H9 (cell line): ENCODE results near the gene KCNMB2. TPM values are rescaled to one million over a fixed set of nuclear protein-coding genes. Genes with fewer than 3 reads are reported as not detected.
A peak's percentile ranks its signal among the peaks of the same experiment; 100 is the strongest.

Source experiments
- DNase-seq: peaks from one replicate; pipeline ENCODE4 v3.0.0-alpha.2; 2017
- H2AFZ ChIP-seq: one replicate; pipeline ENCODE4 v1.6.1; 2013; ENCODE audit warnings: mild to moderate bottlenecking, low read length, control low read depth, moderate library complexity
- H2AK5ac ChIP-seq: 2 replicates; pipeline ENCODE4 v1.6.1; 2013; ENCODE audit warnings: low read length, control low read depth, mixed read lengths; ENCODE audit not compliant: insufficient read length
- H2BK120ac ChIP-seq: one replicate; pipeline ENCODE4 v1.6.1; 2013; ENCODE audit warnings: low read depth, mild to moderate bottlenecking, low read length, control low read depth, inconsistent platforms; ENCODE audit not compliant: poor library complexity, severe bottlenecking
- H2BK12ac ChIP-seq: 2 replicates; pipeline ENCODE4 v1.6.1; 2013; ENCODE audit warnings: low read length, control low read depth, mixed read lengths, low read depth; ENCODE audit not compliant: insufficient read length
- H2BK15ac ChIP-seq: 2 replicates; pipeline ENCODE4 v1.6.1; 2013; ENCODE audit warnings: low read depth, low read length, control low read depth
- H2BK20ac ChIP-seq: one replicate; pipeline ENCODE4 v1.6.1; 2013; ENCODE audit warnings: low read depth, mild to moderate bottlenecking, low read length, control low read depth, inconsistent platforms; ENCODE audit not compliant: poor library complexity, severe bottlenecking
- H2BK5ac ChIP-seq: 2 replicates; pipeline ENCODE4 v1.6.1; 2013; ENCODE audit warnings: low read length, control low read depth, mixed read lengths; ENCODE audit not compliant: insufficient read length
- H3K14ac ChIP-seq: 2 replicates; pipeline ENCODE4 v1.6.1; 2013; ENCODE audit warnings: low read length, control low read depth; ENCODE audit not compliant: insufficient read depth
- H3K18ac ChIP-seq: 2 replicates; pipeline ENCODE4 v1.6.1; 2013; ENCODE audit warnings: low read depth, mild to moderate bottlenecking, mixed read lengths, low read length, control low read depth; ENCODE audit not compliant: insufficient read length
- H3K23ac ChIP-seq: 2 replicates; pipeline ENCODE4 v1.6.1; 2013; ENCODE audit warnings: low read length, control low read depth, mixed read lengths, low read depth; ENCODE audit not compliant: insufficient read length
- H3K23me2 ChIP-seq: 2 replicates; pipeline ENCODE4 v1.6.1; 2013; ENCODE audit warnings: low read depth, mild to moderate bottlenecking, mixed read lengths, low read length, control low read depth; ENCODE audit not compliant: insufficient read length, poor library complexity, severe bottlenecking
- H3K27ac ChIP-seq: 2 replicates; pipeline ENCODE4 v1.5.1; 2013; ENCODE audit warnings: low read length, control low read depth, mixed read lengths, low read depth; ENCODE audit not compliant: insufficient read length
- H3K27me3 ChIP-seq: 2 replicates; pipeline ENCODE4 v1.6.1; 2013; ENCODE audit warnings: low read length, control low read depth, inconsistent platforms; ENCODE audit not compliant: insufficient read depth
- H3K4ac ChIP-seq: 2 replicates; pipeline ENCODE4 v1.6.1; 2013; ENCODE audit warnings: low read depth, mild to moderate bottlenecking, control low read depth, inconsistent platforms, low read length, moderate library complexity
- H3K4me1 ChIP-seq: 2 replicates; pipeline ENCODE4 v1.6.1; 2013; ENCODE audit warnings: low read length, control low read depth, inconsistent platforms; ENCODE audit not compliant: insufficient read depth
- H3K4me2 ChIP-seq: 2 replicates; pipeline ENCODE4 v1.6.1; 2013; ENCODE audit warnings: low read length, control low read depth, mixed read lengths; ENCODE audit not compliant: insufficient read length, insufficient read depth
- H3K56ac ChIP-seq: 2 replicates; pipeline ENCODE4 v1.6.1; 2013; ENCODE audit warnings: low read depth, mild to moderate bottlenecking, mixed read lengths, low read length, control low read depth; ENCODE audit not compliant: insufficient read length
- H3K79me1 ChIP-seq: 2 replicates; pipeline ENCODE4 v1.6.1; 2013; ENCODE audit warnings: low read depth, mild to moderate bottlenecking, moderate library complexity, low read length, control low read depth, inconsistent platforms; ENCODE audit not compliant: insufficient read depth, poor library complexity, severe bottlenecking
- H3K79me2 ChIP-seq: 2 replicates; pipeline ENCODE4 v1.6.1; 2013; ENCODE audit warnings: low read length, control low read depth, inconsistent platforms; ENCODE audit not compliant: insufficient read depth
- H3K9ac ChIP-seq: 2 replicates; pipeline ENCODE4 v1.6.1; 2013; ENCODE audit warnings: low read length, control low read depth, mixed read lengths; ENCODE audit not compliant: insufficient read length; ENCODE audit errors: extremely low read depth
- H3K9me3 ChIP-seq: one replicate; pipeline ENCODE4 v1.6.1; 2013; ENCODE audit warnings: low read depth, low read length, inconsistent platforms; ENCODE audit not compliant: control insufficient read depth
- H3T11ph ChIP-seq: one replicate; pipeline ENCODE4 v1.6.1; 2013; ENCODE audit warnings: mild to moderate bottlenecking, low read length, control low read depth, inconsistent platforms
- H4K20me1 ChIP-seq: one replicate; pipeline ENCODE4 v1.6.1; 2013; ENCODE audit not compliant: control insufficient read depth, insufficient read length, insufficient read depth
- H4K5ac ChIP-seq: 2 replicates; pipeline ENCODE4 v1.6.1; 2013; ENCODE audit warnings: low read depth, mild to moderate bottlenecking, mixed read lengths, low read length, control low read depth; ENCODE audit not compliant: insufficient read length
- H4K8ac ChIP-seq: replicated peaks from 2 replicates; pipeline ENCODE4 v1.6.1; 2013; ENCODE audit warnings: low read length, control low read depth, mixed read lengths, low read depth; ENCODE audit not compliant: insufficient read length
- H4K91ac ChIP-seq: 2 replicates; pipeline ENCODE4 v1.6.1; 2013; ENCODE audit warnings: low read depth, mild to moderate bottlenecking, moderate library complexity, mixed read lengths, low read length, control low read depth; ENCODE audit not compliant: insufficient read length
- H3K27ac Mint-ChIP-seq, 3 experiments: 2 replicates in 2 of 3; 3 replicates in 1 of 3; pipeline ENCODE4 v1.8.0; 2020 to 2021; ENCODE audit warnings: mixed read lengths in 3 of 3, mild to moderate bottlenecking in 1 of 3, moderate library complexity in 1 of 3
- H3K27me3 Mint-ChIP-seq: 2 replicates; pipeline ENCODE4 v1.8.0; 2021; ENCODE audit warnings: low read depth, mild to moderate bottlenecking, moderate library complexity, mixed read lengths
- H3K36me3 Mint-ChIP-seq, 3 experiments: 2 replicates in 2 of 3; 3 replicates in 1 of 3; pipeline ENCODE4 v1.8.0; 2020 to 2021; ENCODE audit warnings: low read depth in 3 of 3, mixed read lengths in 3 of 3; ENCODE audit not compliant: insufficient read depth in 1 of 3
- H3K4me1 Mint-ChIP-seq, 2 experiments: 2 replicates each; pipeline ENCODE4 v1.8.0; 2020; ENCODE audit warnings: mixed read lengths in 2 of 2
- H3K4me3 Mint-ChIP-seq, 2 experiments: 2 replicates in 1 of 2; 3 replicates in 1 of 2; pipeline ENCODE4 v1.8.0; 2020 to 2021; ENCODE audit warnings: mild to moderate bottlenecking in 2 of 2, mixed read lengths in 2 of 2, moderate library complexity in 1 of 2
- H3K9me3 Mint-ChIP-seq, 2 experiments: 2 replicates in 1 of 2; 3 replicates in 1 of 2; pipeline ENCODE4 v1.8.0; 2020; ENCODE audit warnings: mild to moderate bottlenecking in 2 of 2, mixed read lengths in 2 of 2, moderate library complexity in 1 of 2
- WGBS: extraction: QIAGEN DNeasy Blood & Tissue Kit; methylation state at CpG from one replicate; pipeline ENCODE4 v1.1.7; 2013; ENCODE audit warnings: missing lambda C conversion rate, low lambda C conversion rate, mixed read lengths; ENCODE audit not compliant: insufficient read length; ENCODE audit errors: extremely low coverage; 5-methylcytosine and 5-hydroxymethylcytosine counted together
- total RNA-seq: library from RNA; stranded (reverse); gene quantifications from 2 replicates; pipeline ENCODE4 v1.2.1, GENCODE V29; 2021
- TF ChIP-seq, protein P1 (sequence below): fragments of 200-600 bp; sonication (generic); conservative IDR thresholded peaks from 3 replicates; pipeline ENCODE4 v1.8.0; 2021; ENCODE audit warnings: antibody characterized with exemption, mild to moderate bottlenecking

Gene KCNMB2
- total RNA-seq, 1 experiment from 2014 or later = not detected

DNA sequence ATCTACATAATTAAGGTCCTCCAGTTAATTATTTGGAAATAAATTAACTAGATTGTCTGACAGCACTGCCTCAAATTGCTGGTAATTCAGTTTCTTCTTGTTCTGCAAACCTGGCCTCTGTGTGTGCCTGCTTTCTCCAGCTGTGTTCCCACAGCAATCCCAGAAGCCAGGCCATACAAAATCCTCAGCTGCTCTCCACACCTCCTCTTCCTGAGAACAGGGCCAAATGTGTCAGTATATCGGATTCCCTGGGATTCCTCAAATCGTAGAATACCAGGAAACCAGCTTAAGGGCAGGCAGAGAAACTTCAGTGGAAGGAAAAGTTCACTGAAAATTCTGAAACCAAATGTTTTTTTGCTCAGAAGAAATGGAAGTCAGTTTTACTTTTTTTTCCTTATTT lies 273.9 kb downstream of the KCNMB2 start:
- Histone ChIP-seq H2BK120ac (no peak overlapping the region), H2BK5ac (no peak overlapping the region), H3K14ac (no peak overlapping the region), H4K20me1 (no peaks in the 10 kb centered on the region), H4K8ac (no peak overlapping the region), H3K79me1 (no peaks in the 10 kb centered on the region), H4K91ac (no peak overlapping the region), H4K5ac (no peak overlapping the region), H3K79me2 (no peaks in the 10 kb centered on the region; the same call in 1 of the 2 replicates), H2AFZ (no peak overlapping the region), H3K27me3 (no peaks in the 10 kb centered on the region), H3K9ac (no peak overlapping the region), H3T11ph (no peak overlapping the region), H3K56ac (no peak overlapping the region), H3K27ac (no peak overlapping the region), H2BK20ac (no peak overlapping the region), H3K4me2 (no peak overlapping the region), H3K4ac (no peak overlapping the region), H3K23me2 (no peaks in the 10 kb centered on the region), H3K4me1 (peaks cover 2% of the 10 kb centered on the region; the same call in 1 of the 2 replicates), H3K18ac (no peak overlapping the region), H2BK12ac (no peak overlapping the region), H2AK5ac (no peak overlapping the region), H3K9me3 (no peaks in the 10 kb centered on the region), H2BK15ac (no peak overlapping the region), H3K23ac (no peak overlapping the region)
- Mint-ChIP-seq H3K9me3 (no peaks in the 10 kb centered on the region), H3K27ac (peak overlapping the region in 2 of 3 experiments; percentile 62 to 77; a peak in 1 of 7 replicates), H3K36me3 (no peaks in the 10 kb centered on the region), H3K4me3 (no peak overlapping the region), H3K4me1 (peaks cover 8 to 14% of the 10 kb centered on the region in 2 experiments), H3K27me3 (no peaks in the 10 kb centered on the region)
- TF ChIP-seq, protein P1, sequence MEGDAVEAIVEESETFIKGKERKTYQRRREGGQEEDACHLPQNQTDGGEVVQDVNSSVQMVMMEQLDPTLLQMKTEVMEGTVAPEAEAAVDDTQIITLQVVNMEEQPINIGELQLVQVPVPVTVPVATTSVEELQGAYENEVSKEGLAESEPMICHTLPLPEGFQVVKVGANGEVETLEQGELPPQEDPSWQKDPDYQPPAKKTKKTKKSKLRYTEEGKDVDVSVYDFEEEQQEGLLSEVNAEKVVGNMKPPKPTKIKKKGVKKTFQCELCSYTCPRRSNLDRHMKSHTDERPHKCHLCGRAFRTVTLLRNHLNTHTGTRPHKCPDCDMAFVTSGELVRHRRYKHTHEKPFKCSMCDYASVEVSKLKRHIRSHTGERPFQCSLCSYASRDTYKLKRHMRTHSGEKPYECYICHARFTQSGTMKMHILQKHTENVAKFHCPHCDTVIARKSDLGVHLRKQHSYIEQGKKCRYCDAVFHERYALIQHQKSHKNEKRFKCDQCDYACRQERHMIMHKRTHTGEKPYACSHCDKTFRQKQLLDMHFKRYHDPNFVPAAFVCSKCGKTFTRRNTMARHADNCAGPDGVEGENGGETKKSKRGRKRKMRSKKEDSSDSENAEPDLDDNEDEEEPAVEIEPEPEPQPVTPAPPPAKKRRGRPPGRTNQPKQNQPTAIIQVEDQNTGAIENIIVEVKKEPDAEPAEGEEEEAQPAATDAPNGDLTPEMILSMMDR = no peak
- DNase-seq = no peak
- no CpG with 5 or more reads among the region's 2 CpGs for WGBS
